A673 (cell line): ENCODE results near the gene MSANTD1. TPM values are rescaled to one million over a fixed set of nuclear protein-coding genes. Genes with fewer than 3 reads are reported as not detected.

ENCODE experiments used
- BruUV-seq: library from RNA; stranded (reverse); fragments of 400-500 nt; replicated peaks from 2 replicates; lab custom pipeline; 2021; lab: Mats Ljungman, UMichigan
- CTCF ChIA-PET: fragments of 300-600 bp; sonication (Branson Sonifier 250); formaldehyde crosslinking; loops from one replicate; lab custom pipeline; 2022; ENCODE audit warnings: antibody characterized with exemption; lab: Charles Lee
- POLR2A ChIA-PET: fragments of 300-600 bp; sonication (Branson Sonifier 250); formaldehyde crosslinking; loops from one replicate; lab custom pipeline; 2022; ENCODE audit warnings: antibody characterized with exemption; ENCODE audit not compliant: low non-redundant PET; lab: Charles Lee
- DNase-seq: peaks from one replicate; pipeline ENCODE4 v3.0.0-alpha.2; 2015; ENCODE audit warnings: low spot score
- H3K27ac ChIP-seq: fragments of 200-600 bp; sonication (generic); 2 replicates; pipeline ENCODE4 v1.5.1; 2016; ENCODE audit warnings: mixed run types, low read depth, mild to moderate bottlenecking, mixed read lengths, antibody characterized with exemption, low read length; ENCODE audit not compliant: poor library complexity, severe bottlenecking
- H3K27me3 ChIP-seq: fragments of 200-600 bp; sonication (generic); replicated peaks from 2 replicates; pipeline ENCODE4 v1.6.1; 2017; ENCODE audit warnings: mixed run types, low read depth, mild to moderate bottlenecking, mixed read lengths, antibody characterized with exemption, low read length; ENCODE audit not compliant: insufficient read depth, poor library complexity
- H3K36me3 ChIP-seq: fragments of 200-600 bp; sonication (generic); 2 replicates; pipeline ENCODE4 v1.6.1; 2016; ENCODE audit warnings: mixed run types, mild to moderate bottlenecking, mixed read lengths, antibody characterized with exemption, low read length; ENCODE audit not compliant: insufficient read depth, poor library complexity, severe bottlenecking
- H3K4me1 ChIP-seq: fragments of 200-600 bp; sonication (generic); 2 replicates; pipeline ENCODE4 v1.6.1; 2017; ENCODE audit warnings: mixed run types, mild to moderate bottlenecking, mixed read lengths, antibody characterized with exemption, low read length; ENCODE audit not compliant: insufficient read depth, poor library complexity, severe bottlenecking
- H3K4me3 ChIP-seq: fragments of 200-600 bp; sonication (generic); 2 replicates; pipeline ENCODE4 v1.5.1; 2016; ENCODE audit warnings: low read depth, mixed run types, mild to moderate bottlenecking, mixed read lengths, low read length; ENCODE audit not compliant: poor library complexity, severe bottlenecking
- H3K9me3 ChIP-seq: fragments of 200-600 bp; sonication (generic); 2 replicates; pipeline ENCODE4 v1.6.1; 2016; ENCODE audit warnings: mixed run types, low read depth, mild to moderate bottlenecking, mixed read lengths, antibody characterized with exemption, low read length; ENCODE audit not compliant: poor library complexity, severe bottlenecking
- CTCF ChIP-seq: fragments of 300-800, 200-600 bp; sonication (generic); conservative IDR thresholded peaks from 2 replicates; pipeline ENCODE4 v1.5.1; 2017; ENCODE audit warnings: low read depth, mild to moderate bottlenecking, antibody characterized with exemption, low read length, moderate library complexity, mixed read lengths
- EZH2 ChIP-seq: fragments of 200-600 bp; sonication (generic); IDR thresholded peaks from 2 replicates; pipeline ENCODE4 v1.6.1; 2017; ENCODE audit warnings: borderline replicate concordance, low read depth, mild to moderate bottlenecking, mixed read lengths, antibody characterized with exemption, low read length; ENCODE audit not compliant: poor library complexity, severe bottlenecking
- intact Hi-C: fragments of 100-400 bp; cut with micrococcal nuclease; formaldehyde crosslinking; loops from one replicate; pipeline ENCODE4 v1.10.0; 2022; ENCODE audit not compliant: unreplicated experiment
- total RNA-seq: library from RNA; stranded (reverse); gene quantifications from 2 replicates; pipeline ENCODE4 v1.2.3, GENCODE V29; 2021

Gene MSANTD1
- total RNA-seq, 1 experiment from 2014 or later = 2.3 TPM

GRCh38 chr4:3213661-3214250 lies 35.2 kb upstream of the MSANTD1 start:
- ChIA-PET CTCF (interaction anchor here (0.6 kb wide), 1 partner anchor 68 kb away, joined by 4 read pairs; no protein-coding TSS in a partner anchor), POLR2A (interaction anchor here (0.6 kb wide), 1 partner anchor 79 kb away, joined by 5 read pairs; no protein-coding TSS in a partner anchor)

GRCh38 chr4:3215256-3215655 lies 33.7 kb upstream of the MSANTD1 start:
- Histone ChIP-seq H3K27me3 (no peaks in the 10 kb centered on the region), H3K4me1 (no peaks in the 10 kb centered on the region), H3K4me3 (no peak overlapping the region), H3K36me3 (peaks cover 52% of the 10 kb centered on the region), H3K9me3 (no peaks in the 10 kb centered on the region), H3K27ac (no peak overlapping the region)
- ChIA-PET POLR2A (no interaction called here), CTCF (no interaction called here)
- no peak for TF ChIP-seq EZH2
- no peak for TF ChIP-seq CTCF
- intact Hi-C loops = no loop called here
- no peak for DNase-seq
- BruUV-seq = no TSS peak

More at GRCh38 chr4:3213661-3214250, 35.2 kb upstream of the MSANTD1 start:
- intact Hi-C loops = no loop called here
- no peaks in the 10 kb centered on the region for H3K27me3 ChIP-seq
- BruUV-seq = no TSS peak
- H3K9me3 ChIP-seq = no peaks in the 10 kb centered on the region
- TF ChIP-seq EZH2 (no peak), CTCF (no peak)
- H3K4me3 ChIP-seq = no peak overlapping the region
- DNase-seq = no peak
- H3K36me3 ChIP-seq = peaks cover 51% of the 10 kb centered on the region
- no peak overlapping the region for H3K27ac ChIP-seq
- no peaks in the 10 kb centered on the region for H3K4me1 ChIP-seq

GRCh38 chr4:3215733-3216132 lies 33.2 kb upstream of the MSANTD1 start:
- Histone ChIP-seq H3K27ac (no peak overlapping the region), H3K9me3 (no peaks in the 10 kb centered on the region), H3K36me3 (peaks cover 53% of the 10 kb centered on the region), H3K4me3 (no peak overlapping the region), H3K27me3 (no peaks in the 10 kb centered on the region), H3K4me1 (no peaks in the 10 kb centered on the region)
- POLR2A ChIA-PET = no interaction called here
- BruUV-seq = no TSS peak
- no peak for TF ChIP-seq EZH2
- no peak for TF ChIP-seq CTCF
- DNase-seq = no peak
- intact Hi-C loops = no loop called here
- CTCF ChIA-PET = no interaction called here
